Activated CD4-positive, alpha-beta T cell treated with anti-CD3 and anti-CD28 coated beads, Interleukin-2, amount 50 U/mL, for 4 hours (primary cell): ENCODE data around the gene RPL7A.
"Not testable (repeated sequence)": the region's sequence is repeated elsewhere in the genome, so short reads cannot be mapped to it uniquely, and the experiment has no call there.

Experiments used
- DNase-seq, 2 experiments: peaks; one replicate each; pipeline ENCODE4 v3.0.0-alpha.2; 2020

Gene RPL7A

DNA sequence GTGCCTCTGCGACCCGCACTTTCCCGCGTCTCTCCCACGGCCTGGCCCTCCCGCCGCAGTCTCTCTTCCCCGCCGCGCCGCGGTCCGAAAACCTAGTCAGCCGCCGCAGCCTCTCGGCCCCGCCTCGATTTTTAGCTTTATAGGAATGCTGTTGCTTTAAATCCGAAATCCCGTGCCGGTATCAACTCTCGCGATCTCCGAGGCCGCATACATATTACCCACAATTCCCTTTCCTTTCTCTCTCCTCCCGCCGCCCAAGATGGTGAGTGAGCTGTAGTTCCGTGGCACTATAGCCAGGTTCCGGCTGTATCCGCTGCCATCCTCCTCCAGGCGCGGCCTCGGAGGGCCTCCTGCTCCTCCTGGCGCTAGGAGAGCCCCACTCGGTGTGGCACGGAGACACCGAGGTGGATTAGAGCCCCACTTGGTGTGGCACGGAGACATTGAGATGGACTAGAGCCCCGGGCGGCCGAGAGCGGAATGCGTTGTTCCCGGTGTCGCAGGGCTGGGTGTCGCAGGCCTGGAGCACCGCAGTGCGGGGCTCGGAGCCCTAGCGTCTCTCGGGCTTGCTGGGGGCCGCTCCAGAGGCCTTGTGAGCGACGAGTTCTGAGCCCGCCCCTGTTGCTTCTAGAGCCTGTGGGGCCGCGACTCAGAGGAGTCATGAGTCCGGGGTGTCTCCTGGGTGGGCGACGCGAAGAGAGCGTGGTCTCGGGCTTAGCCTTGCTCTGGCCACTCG is at the start of gene RPL7A, which contains the start of gene MED22:
RPL7A (plus strand) TSS at position 234 of the 733 bp plus-strand sequence; CDS start at position 260, 26 bp downstream.
MED22 (minus strand) TSS at position 147 of the 733 bp plus-strand sequence. CDS start 1,469 bp downstream, outside the sequence.
- DNase-seq = peak; percentile 90 to 91

- DNase-seq = not testable (repeated sequence)
Observed at GRCh38 chr9:133299996-133300395, 48.0 kb upstream of the RPL7A start.

DNA sequence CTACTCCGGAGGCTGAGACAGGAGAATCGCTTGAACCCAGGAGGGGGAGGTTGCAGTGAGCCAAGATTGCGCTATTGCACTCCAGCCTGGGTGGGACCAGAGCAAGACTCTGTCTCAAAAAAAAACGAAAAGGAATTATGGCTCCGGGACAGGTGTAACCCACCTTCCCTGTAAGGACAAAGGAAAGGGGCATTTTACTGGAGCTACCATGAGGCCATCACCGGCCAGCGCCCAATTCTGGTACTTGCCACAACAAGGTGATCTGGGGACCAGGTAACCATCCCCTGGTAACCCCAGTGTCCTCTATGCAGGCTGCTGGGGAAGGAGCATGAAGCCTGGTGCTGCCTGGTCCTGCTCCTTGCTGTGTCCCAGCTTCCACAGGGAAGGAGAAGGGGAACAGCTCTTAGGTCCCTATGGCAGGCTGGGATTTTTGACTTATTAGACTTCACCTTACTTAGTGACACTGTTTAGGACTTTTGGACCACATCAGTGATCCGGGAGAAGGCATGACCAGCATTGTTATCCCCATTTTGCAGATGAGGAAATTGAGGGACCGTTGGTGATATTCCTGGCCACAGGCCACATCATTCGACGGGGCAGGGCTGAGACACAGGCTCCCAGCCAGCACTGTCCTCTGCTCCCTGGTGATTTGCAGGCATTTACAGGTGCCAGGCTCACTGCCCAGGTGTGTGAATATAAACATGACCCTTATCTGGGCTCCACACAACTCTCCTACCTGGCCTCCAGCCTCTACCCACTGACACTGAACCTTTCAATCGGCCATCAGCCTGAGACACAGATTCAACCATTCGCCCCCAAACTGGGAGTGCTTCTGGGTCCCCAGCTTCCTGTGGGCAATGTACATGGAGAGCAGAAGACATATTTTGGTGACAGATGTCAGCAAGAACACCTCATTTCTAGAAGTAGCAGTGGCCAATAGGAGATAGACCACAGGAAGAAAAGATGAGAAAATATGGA is 46.5 kb upstream of the RPL7A start:
- DNase-seq = no peak

DNA sequence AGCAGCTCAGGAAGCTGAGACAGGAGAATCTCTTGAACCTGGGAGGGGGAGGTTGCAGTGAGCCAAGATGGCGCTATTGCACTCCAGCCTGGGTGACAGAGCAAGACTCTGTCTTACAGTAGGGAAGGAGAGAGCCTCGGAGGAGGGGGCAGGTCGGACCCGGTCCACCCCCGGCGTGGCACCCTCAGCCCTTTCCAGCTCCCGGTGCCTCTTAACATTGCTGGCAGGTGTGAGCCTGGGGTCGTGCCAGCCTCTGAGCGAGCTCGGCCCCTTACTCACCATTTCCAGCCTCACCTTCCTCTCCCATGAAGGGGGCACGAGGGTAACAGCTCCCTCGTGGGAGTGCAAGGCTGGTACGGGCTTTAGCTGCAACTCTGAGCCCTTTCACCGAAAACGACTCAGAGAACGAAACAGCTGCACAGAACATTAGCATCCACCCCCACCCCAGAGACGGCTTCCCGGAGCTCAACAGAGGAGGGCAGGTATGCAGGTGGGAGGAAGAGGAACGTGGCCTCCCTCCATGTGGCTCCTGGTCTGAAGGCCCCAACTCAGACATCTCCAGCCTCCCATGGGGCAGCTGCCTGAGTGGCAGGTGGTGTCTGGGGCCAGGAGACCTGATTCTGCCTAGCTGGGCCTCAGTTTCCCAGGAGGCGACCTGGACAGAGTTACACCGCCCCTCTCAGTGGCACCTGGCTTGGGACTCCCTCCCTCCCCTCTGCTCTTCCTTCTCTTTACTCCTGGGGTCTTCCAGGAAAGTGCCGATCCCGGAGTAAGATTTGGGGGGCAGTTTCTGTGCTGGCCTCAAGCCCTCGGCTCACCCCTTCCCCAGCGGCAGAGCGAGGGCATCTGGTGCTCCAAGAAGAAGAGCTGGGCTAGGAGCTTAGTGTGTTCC is 44.5 kb upstream of the RPL7A start:
- no peak for DNase-seq

DNA sequence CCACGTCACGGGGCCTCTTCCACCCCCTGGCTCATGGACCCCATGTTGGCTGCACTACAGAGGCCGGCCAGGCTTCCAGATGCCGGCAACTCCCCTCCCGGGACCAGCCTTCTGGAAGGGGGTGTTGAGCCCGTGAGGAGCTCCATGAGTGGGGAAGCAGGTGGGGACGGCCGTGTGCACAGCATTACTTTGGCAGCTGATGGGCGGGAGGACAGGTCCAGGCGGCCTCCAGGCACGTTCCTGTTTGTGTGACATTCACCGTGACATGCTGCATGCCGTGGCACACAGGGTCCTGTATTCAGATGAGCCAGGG is 43.9 kb upstream of the RPL7A start:
- DNase-seq = no peak

GRCh38 chr9:133304477-133305377 is 43.3 kb upstream of the RPL7A start:
- no peak for DNase-seq

- no peak for DNase-seq
Observed at GRCh38 chr9:133305731-133306130, 42.3 kb upstream of the RPL7A start.

GRCh38 chr9:133306242-133307204 is 41.5 kb upstream of the RPL7A start:
- no peak for DNase-seq

DNA sequence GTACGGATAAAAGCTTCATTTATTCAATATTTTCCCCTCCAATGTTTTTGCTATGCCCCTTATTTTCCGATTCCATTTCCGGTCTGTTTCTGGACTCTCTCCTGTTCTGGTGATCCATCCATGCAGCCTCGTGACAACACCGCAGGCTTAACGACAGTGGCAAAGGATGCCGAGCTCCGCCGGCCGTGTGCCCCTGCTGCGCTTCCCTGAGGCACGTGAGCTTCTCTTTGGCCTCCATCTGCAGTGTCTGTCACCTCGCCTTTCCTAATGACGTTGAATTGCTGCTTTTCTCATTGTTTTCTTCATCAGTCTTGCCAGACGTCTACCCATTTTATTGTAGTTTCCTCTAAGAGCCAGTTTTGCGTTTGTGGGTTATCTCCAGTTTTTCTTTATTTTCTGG is 40.7 kb upstream of the RPL7A start:
- no peak for DNase-seq

GRCh38 chr9:133309608-133310007 is 38.4 kb upstream of the RPL7A start:
- DNase-seq = no peak

GRCh38 chr9:133315997-133316396 is 32.0 kb upstream of the RPL7A start:
- no peak for DNase-seq

DNA sequence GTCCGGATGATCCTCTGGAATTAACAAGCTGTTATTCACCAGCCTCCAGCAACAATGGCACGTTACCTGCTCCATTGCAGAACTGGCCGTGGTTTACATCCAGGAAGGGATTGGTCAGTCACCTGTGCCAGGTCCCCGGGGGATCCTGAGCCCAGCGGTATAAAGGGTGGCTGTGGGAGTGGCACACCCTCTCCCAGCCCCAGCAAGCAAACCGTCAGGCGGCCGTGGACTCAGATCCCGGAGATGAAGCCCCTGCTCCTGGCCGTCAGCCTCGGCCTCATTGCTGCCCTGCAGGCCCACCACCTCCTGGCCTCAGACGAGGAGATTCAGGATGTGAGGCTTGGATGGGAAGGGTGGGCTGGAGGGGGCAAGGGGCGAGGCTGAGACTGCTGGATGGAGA is 30.5 kb upstream of the RPL7A start:
- not testable (repeated sequence) for DNase-seq

DNA sequence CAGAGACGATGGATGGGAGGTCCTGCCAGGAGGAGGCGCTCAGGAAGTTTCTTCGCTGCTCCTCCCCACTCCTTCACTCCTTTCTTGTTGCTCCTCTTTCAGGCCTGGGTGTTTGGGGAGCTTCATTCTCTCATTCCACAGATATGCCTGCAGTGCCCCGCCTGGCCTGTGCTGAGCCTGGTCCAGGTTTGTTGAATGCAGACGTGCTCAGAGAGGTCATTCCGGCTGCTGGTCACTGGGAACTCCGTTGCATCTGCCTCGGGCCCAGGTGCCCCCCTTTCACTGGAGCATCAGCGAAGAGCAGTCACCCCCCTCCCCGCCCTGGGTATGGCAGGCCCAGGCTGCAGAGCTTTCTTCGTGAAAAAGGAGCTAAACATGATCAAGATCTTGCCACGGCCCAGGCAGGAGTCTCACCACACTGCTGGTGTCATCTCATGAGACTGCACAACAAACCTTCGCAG is 27.6 kb upstream of the RPL7A start:
- no peak for DNase-seq

- DNase-seq = no peak
Observed at GRCh38 chr9:133321411-133321935, 26.5 kb upstream of the RPL7A start.

DNA sequence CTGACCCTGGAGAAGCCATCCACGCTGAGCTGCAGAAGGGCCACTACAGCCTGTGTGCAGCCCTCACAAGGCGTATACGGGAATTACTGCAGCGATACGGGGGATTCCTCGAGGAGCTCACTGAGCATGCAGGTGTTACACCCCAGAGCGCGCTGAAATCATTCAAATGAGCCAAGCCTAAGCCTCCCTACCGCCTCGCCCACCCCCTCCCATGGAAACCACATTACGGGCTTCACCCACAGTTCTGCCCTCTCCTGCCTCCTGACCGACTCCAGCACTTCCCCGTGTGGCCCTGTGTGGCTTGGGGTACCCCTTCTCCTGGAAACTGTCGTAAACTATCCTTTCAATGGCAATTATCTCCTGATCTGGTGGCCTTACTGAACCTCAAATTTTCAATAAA is 25.3 kb upstream of the RPL7A start:
- DNase-seq = no peak

DNA sequence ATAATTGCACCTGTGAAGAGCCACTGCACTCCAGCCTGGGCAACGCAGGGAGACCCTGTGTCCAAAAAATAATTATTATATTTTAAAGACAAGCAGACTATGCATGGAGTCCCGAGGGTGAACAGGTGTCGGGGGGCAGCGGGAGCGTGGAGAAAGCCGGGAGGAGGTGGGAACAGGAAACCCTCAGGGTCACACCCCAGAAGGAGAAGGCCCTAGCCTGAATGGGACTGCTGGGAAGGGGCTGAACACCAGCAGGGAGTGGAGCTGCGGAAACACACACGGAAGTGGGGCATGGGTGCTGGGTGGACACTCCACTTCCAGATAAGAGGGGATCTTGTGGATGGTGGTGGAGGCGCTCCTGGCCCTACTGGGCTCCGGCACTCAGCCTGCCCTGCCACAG is 24.8 kb upstream of the RPL7A start:
- no peak for DNase-seq

DNA sequence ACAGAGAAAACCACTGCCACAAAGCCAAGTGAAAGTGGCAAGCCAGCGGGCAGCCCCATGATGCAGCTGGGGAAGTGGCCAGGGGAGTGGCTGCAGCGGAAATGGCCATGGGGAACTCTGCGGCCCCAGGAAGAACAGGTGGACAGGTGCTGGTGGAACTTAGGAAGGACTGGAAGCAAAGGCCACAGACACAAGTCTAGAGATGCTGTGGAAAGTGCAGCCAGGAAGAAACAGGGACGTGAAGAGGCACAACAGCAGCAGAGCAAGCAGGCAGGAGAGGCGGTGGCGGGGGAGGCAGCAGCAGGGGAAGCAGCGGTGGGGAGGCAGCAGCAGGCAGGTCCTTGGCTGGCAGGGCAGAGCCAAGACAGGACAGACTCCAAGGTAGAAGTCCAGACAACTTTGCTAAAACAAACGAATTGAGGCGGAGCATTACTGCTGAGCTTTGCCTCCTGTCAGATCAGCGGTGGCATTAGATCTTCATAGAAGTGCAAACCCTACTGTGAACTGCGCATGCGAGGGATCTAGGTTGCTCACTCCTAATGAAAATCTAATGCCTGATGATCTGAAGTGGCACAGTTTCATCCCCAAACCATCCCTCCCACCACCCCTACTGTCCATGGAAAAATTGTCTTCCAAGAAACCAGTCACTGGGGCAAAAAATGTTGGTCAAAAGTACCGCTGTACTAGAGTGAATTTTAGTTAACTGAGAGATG is 23.9 kb upstream of the RPL7A start:
- DNase-seq = no peak

- DNase-seq = not testable (repeated sequence)
Observed at GRCh38 chr9:133327021-133327420, 21.0 kb upstream of the RPL7A start.

- no peak for DNase-seq
Observed at GRCh38 chr9:133327834-133328484, 20.1 kb upstream of the RPL7A start.
